K562 (cell line): Measurements from ENCODE around the gene ETV3L.
"Not testable (repeated sequence)": the region's sequence is repeated elsewhere in the genome, so short reads cannot be mapped to it uniquely, and the experiment has no call there.

Source experiments
- CREB1 ChIP-seq, 2 experiments: sonication (generic) in 1 of 2; formaldehyde crosslinking in 1 of 2; IDR thresholded peaks; 2 replicates each; pipeline versions ENCODE4 v1.6.1 to v1.8.0; 2012 to 2022; ENCODE audit warnings: inconsistent platforms in 1 of 2, mild to moderate bottlenecking in 1 of 2, missing genetic modification reagents in 1 of 2, moderate library complexity in 1 of 2
- CTCF ChIP-seq, 3 experiments: IDR thresholded peaks in 2 of 3; conservative IDR thresholded peaks in 1 of 3; 2 replicates each; pipeline ENCODE4 v1.5.1; 2011 to 2012; ENCODE audit warnings: low read length in 3 of 3, mild to moderate bottlenecking in 3 of 3, control low read depth in 2 of 3, improper control_type of control experiment in 1 of 3, inconsistent platforms in 1 of 3, low read depth in 1 of 3, mixed read lengths in 1 of 3, moderate library complexity in 1 of 3; ENCODE audit not compliant: insufficient read depth in 2 of 3
- EGR1 ChIP-seq: fragments of 450-650 bp; conservative IDR thresholded peaks from 2 replicates; pipeline ENCODE4 v1.6.1; 2017; ENCODE audit warnings: mild to moderate bottlenecking
- EHMT2 ChIP-seq: fragments of 450-650 bp; IDR thresholded peaks from 2 replicates; pipeline ENCODE4 v1.6.1; 2018; ENCODE audit warnings: antibody characterized with exemption
- EZH2 ChIP-seq: IDR thresholded peaks from 2 replicates; pipeline ENCODE4 v1.6.1; 2012; ENCODE audit warnings: low read depth, mild to moderate bottlenecking, inconsistent platforms, low read length, borderline replicate concordance
- GATAD2A ChIP-seq: fragments of 450-650 bp; IDR thresholded peaks from 2 replicates; pipeline ENCODE4 v1.6.1; 2017
- HDAC6 ChIP-seq: IDR thresholded peaks from 2 replicates; pipeline ENCODE4 v1.6.1; 2012; ENCODE audit warnings: low read depth, mild to moderate bottlenecking, control low read depth, inconsistent platforms, low read length, moderate library complexity
- ILK ChIP-seq: fragments of 450-650 bp; IDR thresholded peaks from 2 replicates; pipeline ENCODE4 v1.6.1; 2016; ENCODE audit warnings: missing genetic modification characterization, low read depth, mild to moderate bottlenecking, missing compliant biosample characterization, moderate library complexity, borderline replicate concordance
- IRF9 ChIP-seq: fragments of 450-650 bp; IDR thresholded peaks from 2 replicates; pipeline ENCODE4 v1.6.1; 2016; ENCODE audit warnings: missing biosample characterization, missing genetic modification characterization
- POLR2AphosphoS5 ChIP-seq: IDR thresholded peaks from 2 replicates; pipeline ENCODE4 v1.6.1; 2011; ENCODE audit warnings: mild to moderate bottlenecking, low read depth, low read length, moderate library complexity; ENCODE audit not compliant: control insufficient read depth, insufficient read depth
- TBP ChIP-seq: optimal IDR thresholded peaks from 2 replicates; pipeline ENCODE3; 2011; ENCODE audit warnings: low read depth, low read length, improper control_type of control experiment
- ZFPM2 ChIP-seq: fragments of 250-450 bp; sonication (Bioruptor Pico); IDR thresholded peaks from 2 replicates; pipeline ENCODE4 v1.5.1; 2022; ENCODE audit warnings: mild to moderate bottlenecking
- TF ChIP-seq, protein P1 (sequence below), 2 experiments: fragments of 450-650 bp in 1 of 2; sonication (generic) in 1 of 2; formaldehyde crosslinking in 1 of 2; IDR thresholded peaks; 2 replicates each; pipeline versions ENCODE4 v1.7.1 to v1.9.0; 2016 to 2022; ENCODE audit warnings: inconsistent platforms in 1 of 2, mild to moderate bottlenecking in 1 of 2, missing genetic modification reagents in 1 of 2

- not testable (repeated sequence) for TF ChIP-seq EGR1; ZFPM2 (CRISPR knock-in tag); GATAD2A; TBP; IRF9 (tag); EHMT2; CREB1 (IDR thresholded peaks at IDR 0.05); CREB1 (CRISPR knock-in tag; IDR thresholded peaks at IDR 0.05); EZH2; ILK; CTCF (IDR thresholded peaks at IDR 0.05 in 2 of 3, conservative IDR thresholded peaks at IDR 0.05 in 1 of 3; ENCODE audit: insufficient read depth in 2 of 3, low read depth in 1 of 3, low read length in 3 of 3); HDAC6; POLR2AphosphoS5
- TF ChIP-seq, protein P1, sequence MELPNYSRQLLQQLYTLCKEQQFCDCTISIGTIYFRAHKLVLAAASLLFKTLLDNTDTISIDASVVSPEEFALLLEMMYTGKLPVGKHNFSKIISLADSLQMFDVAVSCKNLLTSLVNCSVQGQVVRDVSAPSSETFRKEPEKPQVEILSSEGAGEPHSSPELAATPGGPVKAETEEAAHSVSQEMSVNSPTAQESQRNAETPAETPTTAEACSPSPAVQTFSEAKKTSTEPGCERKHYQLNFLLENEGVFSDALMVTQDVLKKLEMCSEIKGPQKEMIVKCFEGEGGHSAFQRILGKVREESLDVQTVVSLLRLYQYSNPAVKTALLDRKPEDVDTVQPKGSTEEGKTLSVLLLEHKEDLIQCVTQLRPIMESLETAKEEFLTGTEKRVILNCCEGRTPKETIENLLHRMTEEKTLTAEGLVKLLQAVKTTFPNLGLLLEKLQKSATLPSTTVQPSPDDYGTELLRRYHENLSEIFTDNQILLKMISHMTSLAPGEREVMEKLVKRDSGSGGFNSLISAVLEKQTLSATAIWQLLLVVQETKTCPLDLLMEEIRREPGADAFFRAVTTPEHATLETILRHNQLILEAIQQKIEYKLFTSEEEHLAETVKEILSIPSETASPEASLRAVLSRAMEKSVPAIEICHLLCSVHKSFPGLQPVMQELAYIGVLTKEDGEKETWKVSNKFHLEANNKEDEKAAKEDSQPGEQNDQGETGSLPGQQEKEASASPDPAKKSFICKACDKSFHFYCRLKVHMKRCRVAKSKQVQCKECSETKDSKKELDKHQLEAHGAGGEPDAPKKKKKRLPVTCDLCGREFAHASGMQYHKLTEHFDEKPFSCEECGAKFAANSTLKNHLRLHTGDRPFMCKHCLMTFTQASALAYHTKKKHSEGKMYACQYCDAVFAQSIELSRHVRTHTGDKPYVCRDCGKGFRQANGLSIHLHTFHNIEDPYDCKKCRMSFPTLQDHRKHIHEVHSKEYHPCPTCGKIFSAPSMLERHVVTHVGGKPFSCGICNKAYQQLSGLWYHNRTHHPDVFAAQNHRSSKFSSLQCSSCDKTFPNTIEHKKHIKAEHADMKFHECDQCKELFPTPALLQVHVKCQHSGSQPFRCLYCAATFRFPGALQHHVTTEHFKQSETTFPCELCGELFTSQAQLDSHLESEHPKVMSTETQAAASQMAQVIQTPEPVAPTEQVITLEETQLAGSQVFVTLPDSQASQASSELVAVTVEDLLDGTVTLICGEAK (IDR thresholded peaks at IDR 0.05) = not testable (repeated sequence)
- TF ChIP-seq, protein P1 (CRISPR knock-in tag; IDR thresholded peaks at IDR 0.05) = not testable (repeated sequence)
Observed at GRCh38 chr1:157098987-157099632, 498 bp downstream of the ETV3L start.
